Measurements from ENCODE around the gene CHAT. TPM values are rescaled to one million over a fixed set of nuclear protein-coding genes. Genes with fewer than 3 reads are reported as not detected.

Gene CHAT
- 0.20 TPM for polyA plus RNA-seq (2013, experiment 1 of 2)
- 0.76 TPM for polyA plus RNA-seq (2013, experiment 2 of 2)

DNA sequence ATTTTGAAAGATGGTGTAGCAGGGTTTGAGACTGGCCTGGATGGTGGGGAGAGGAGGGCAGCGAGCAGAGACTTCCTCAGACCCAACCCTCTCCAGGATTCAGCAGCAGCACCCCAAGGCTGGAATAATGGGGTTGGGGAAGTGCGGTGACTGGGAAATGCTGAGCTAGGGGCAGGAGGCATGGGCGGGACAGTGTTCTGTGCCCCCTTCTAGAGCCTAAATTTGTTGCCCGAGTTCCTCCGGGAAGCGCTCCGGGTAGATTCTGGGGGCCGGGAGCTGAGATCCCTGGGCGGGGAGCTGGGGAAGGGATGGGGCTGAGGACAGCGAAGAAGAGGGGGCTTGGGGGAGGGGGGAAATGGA, at the start of gene CHAT:
Gene CHAT, plus strand, starts transcription at position 156 of the 360 bp plus-strand sequence. Its CDS starts 153 bp downstream, at position 309.
- 2% methylated on average over 10 of the region's 10 CpGs for WGBS
- peak within 1 kb of the TSS; percentile 21; the same call in 1 of the 2 replicates for H3K4me3 ChIP-seq (ENCODE audit: low read length)
- peaks cover 98% of the 10 kb centered on the region for H3K27me3 ChIP-seq (ENCODE audit: insufficient read depth, low read length)
- no peaks in the 10 kb centered on the region for H3K9me3 ChIP-seq (ENCODE audit: insufficient read depth, low read depth, low read length)
- H3K9ac ChIP-seq (ENCODE audit: low read depth, low read length), result no peak within 1 kb of the TSS
- H3K4me1 ChIP-seq (ENCODE audit: insufficient read depth, low read length), result peaks cover 2% of the 10 kb centered on the region; the same call in 1 of the 2 replicates
- H3K36me3 ChIP-seq (ENCODE audit: insufficient read depth, low read length), result no peaks in the 10 kb centered on the region
- no peak within 1 kb of the TSS for H3K27ac ChIP-seq (ENCODE audit: low read depth, low read length)

DNA sequence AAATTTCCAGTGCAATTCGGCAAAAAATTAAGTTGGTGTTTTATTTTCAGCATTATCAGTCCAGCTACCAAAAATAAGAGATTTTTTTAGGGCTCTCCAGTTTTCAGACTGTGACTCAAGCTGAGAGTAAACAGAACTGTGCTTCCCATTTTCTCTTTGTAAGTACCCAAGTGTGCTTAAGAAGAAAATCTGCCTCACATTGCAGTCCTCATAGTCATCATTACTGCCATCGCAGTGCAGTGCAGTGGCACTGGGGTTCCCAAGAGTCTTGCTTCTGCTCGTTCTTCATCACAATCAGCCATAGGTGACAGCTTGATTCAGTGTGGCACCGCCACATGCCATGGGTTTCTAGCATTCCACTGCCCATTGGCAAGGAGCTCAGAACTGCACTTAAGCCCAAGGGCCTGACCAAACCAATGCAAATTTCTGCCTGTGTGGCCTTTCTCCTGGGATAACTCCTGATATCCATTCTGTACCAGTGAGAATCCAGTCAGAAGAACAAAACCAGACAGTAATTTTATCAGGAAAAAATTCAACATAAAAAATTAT, 49.3 kb upstream of the CHAT start:
- no peak overlapping the region for H3K9ac ChIP-seq (ENCODE audit: low read depth, low read length)
- peaks cover 3% of the 10 kb centered on the region; the same call in 1 of the 2 replicates for H3K9me3 ChIP-seq (ENCODE audit: insufficient read depth, low read depth, low read length)
- H3K4me1 ChIP-seq (ENCODE audit: insufficient read depth, low read length), result peaks cover 5% of the 10 kb centered on the region
- no peak overlapping the region for H3K27ac ChIP-seq (ENCODE audit: low read depth, low read length)
- no peaks in the 10 kb centered on the region for H3K36me3 ChIP-seq (ENCODE audit: insufficient read depth, low read length)
- H3K4me3 ChIP-seq (ENCODE audit: low read length), result no peak overlapping the region
- 88% methylated on average over 4 of the region's 4 CpGs for WGBS
- no peaks in the 10 kb centered on the region for H3K27me3 ChIP-seq (ENCODE audit: insufficient read depth, low read length)

- no peak overlapping the region for H3K9ac ChIP-seq (ENCODE audit: low read depth, low read length)
- no peaks in the 10 kb centered on the region for H3K4me1 ChIP-seq (ENCODE audit: insufficient read depth, low read length)
- no peak overlapping the region for H3K4me3 ChIP-seq (ENCODE audit: low read length)
- H3K36me3 ChIP-seq (ENCODE audit: insufficient read depth, low read length), result no peaks in the 10 kb centered on the region
- WGBS, result 100% methylated on average over 1 of the region's 1 CpG
- H3K27me3 ChIP-seq (ENCODE audit: insufficient read depth, low read length), result no peaks in the 10 kb centered on the region
- peaks cover 3% of the 10 kb centered on the region; the same call in 1 of the 2 replicates for H3K9me3 ChIP-seq (ENCODE audit: insufficient read depth, low read depth, low read length)
- no peak overlapping the region for H3K27ac ChIP-seq (ENCODE audit: low read depth, low read length)
Measured at GRCh38 chr10:49567810-49568209, 46.0 kb upstream of the CHAT start.

- H3K27ac ChIP-seq (ENCODE audit: low read depth, low read length), result no peak overlapping the region
- no peaks in the 10 kb centered on the region for H3K36me3 ChIP-seq (ENCODE audit: insufficient read depth, low read length)
- no peak overlapping the region for H3K9ac ChIP-seq (ENCODE audit: low read depth, low read length)
- peaks cover 3% of the 10 kb centered on the region; the same call in 1 of the 2 replicates for H3K9me3 ChIP-seq (ENCODE audit: insufficient read depth, low read depth, low read length)
- H3K4me3 ChIP-seq (ENCODE audit: low read length), result no peak overlapping the region
- no peaks in the 10 kb centered on the region for H3K27me3 ChIP-seq (ENCODE audit: insufficient read depth, low read length)
- 79% methylated on average over 2 of the region's 2 CpGs for WGBS
- no peaks in the 10 kb centered on the region for H3K4me1 ChIP-seq (ENCODE audit: insufficient read depth, low read length)
Measured at GRCh38 chr10:49568235-49568634, 45.6 kb upstream of the CHAT start.

GRCh38 chr10:49569031-49569631, 44.7 kb upstream of the CHAT start:
- Histone ChIP-seq H3K36me3 (ENCODE audit: insufficient read depth, low read length) (no peaks in the 10 kb centered on the region), H3K9me3 (ENCODE audit: insufficient read depth, low read depth, low read length) (peaks cover 3% of the 10 kb centered on the region; the same call in 1 of the 2 replicates), H3K9ac (ENCODE audit: low read depth, low read length) (no peak overlapping the region), H3K27me3 (ENCODE audit: insufficient read depth, low read length) (no peaks in the 10 kb centered on the region), H3K27ac (ENCODE audit: low read depth, low read length) (no peak overlapping the region), H3K4me1 (ENCODE audit: insufficient read depth, low read length) (no peaks in the 10 kb centered on the region), H3K4me3 (ENCODE audit: low read length) (no peak overlapping the region)
- 83% methylated on average over 3 of the region's 3 CpGs for WGBS

- H3K4me3 ChIP-seq (ENCODE audit: low read length), result no peak overlapping the region
Measured at GRCh38 chr10:49571388-49571787, 42.4 kb upstream of the CHAT start.

GRCh38 chr10:49572594-49573114, 41.2 kb upstream of the CHAT start:
- peaks cover 3% of the 10 kb centered on the region; the same call in 1 of the 2 replicates for H3K9me3 ChIP-seq (ENCODE audit: insufficient read depth, low read depth, low read length)
- H3K4me1 ChIP-seq (ENCODE audit: insufficient read depth, low read length), result no peaks in the 10 kb centered on the region
- H3K9ac ChIP-seq (ENCODE audit: low read depth, low read length), result no peak overlapping the region
- H3K4me3 ChIP-seq (ENCODE audit: low read length), result no peak overlapping the region
- H3K27ac ChIP-seq (ENCODE audit: low read depth, low read length), result no peak overlapping the region
- WGBS, result 92% methylated on average over 9 of the region's 9 CpGs
- no peaks in the 10 kb centered on the region for H3K36me3 ChIP-seq (ENCODE audit: insufficient read depth, low read length)
- no peaks in the 10 kb centered on the region for H3K27me3 ChIP-seq (ENCODE audit: insufficient read depth, low read length)

More at GRCh38 chr10:49571388-49571787, 42.4 kb upstream of the CHAT start:
- peaks cover 3% of the 10 kb centered on the region; the same call in 1 of the 2 replicates for H3K9me3 ChIP-seq (ENCODE audit: insufficient read depth, low read depth, low read length)
- H3K27me3 ChIP-seq (ENCODE audit: insufficient read depth, low read length), result no peaks in the 10 kb centered on the region
- H3K9ac ChIP-seq (ENCODE audit: low read depth, low read length), result no peak overlapping the region
- H3K36me3 ChIP-seq (ENCODE audit: insufficient read depth, low read length), result no peaks in the 10 kb centered on the region
- no peaks in the 10 kb centered on the region for H3K4me1 ChIP-seq (ENCODE audit: insufficient read depth, low read length)
- H3K27ac ChIP-seq (ENCODE audit: low read depth, low read length), result no peak overlapping the region
- 84% methylated on average over 2 of the region's 2 CpGs for WGBS

GRCh38 chr10:49575489-49576072, 38.3 kb upstream of the CHAT start:
- H3K4me1 ChIP-seq (ENCODE audit: insufficient read depth, low read length), result no peaks in the 10 kb centered on the region

GRCh38 chr10:49577182-49577925, 36.5 kb upstream of the CHAT start:
- H3K9ac ChIP-seq (ENCODE audit: low read depth, low read length), result no peak overlapping the region

More at GRCh38 chr10:49575489-49576072, 38.3 kb upstream of the CHAT start:
- 91% methylated on average over 11 of the region's 11 CpGs for WGBS
- H3K9ac ChIP-seq (ENCODE audit: low read depth, low read length), result no peak overlapping the region
- no peaks in the 10 kb centered on the region for H3K27me3 ChIP-seq (ENCODE audit: insufficient read depth, low read length)
- H3K4me3 ChIP-seq (ENCODE audit: low read length), result no peak overlapping the region
- H3K9me3 ChIP-seq (ENCODE audit: insufficient read depth, low read depth, low read length), result no peaks in the 10 kb centered on the region
- H3K36me3 ChIP-seq (ENCODE audit: insufficient read depth, low read length), result no peaks in the 10 kb centered on the region
- H3K27ac ChIP-seq (ENCODE audit: low read depth, low read length), result no peak overlapping the region

DNA sequence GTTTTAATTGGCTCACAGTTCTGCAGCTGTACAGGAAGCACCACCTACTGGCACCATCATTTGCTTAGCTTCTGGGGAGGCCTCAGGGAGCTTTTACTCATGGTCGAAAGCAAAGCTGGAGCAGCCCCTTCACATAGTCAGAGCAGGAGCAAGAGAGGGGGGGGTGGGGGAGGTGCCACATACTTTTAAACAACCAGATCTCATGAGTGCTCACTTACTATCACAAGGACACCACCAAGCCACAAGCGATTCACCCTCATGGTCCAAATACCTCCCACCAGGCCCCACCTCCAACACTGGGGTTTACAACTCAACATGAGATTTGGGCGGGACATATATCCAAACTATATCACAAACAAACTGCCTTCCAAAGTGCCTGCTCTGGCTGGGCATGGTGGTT, 35.4 kb upstream of the CHAT start:
- Histone ChIP-seq H3K27ac (ENCODE audit: low read depth, low read length) (no peak overlapping the region), H3K36me3 (ENCODE audit: insufficient read depth, low read length) (no peaks in the 10 kb centered on the region), H3K9ac (ENCODE audit: low read depth, low read length) (no peak overlapping the region), H3K27me3 (ENCODE audit: insufficient read depth, low read length) (no peaks in the 10 kb centered on the region), H3K4me1 (ENCODE audit: insufficient read depth, low read length) (no peaks in the 10 kb centered on the region), H3K4me3 (ENCODE audit: low read length) (no peak overlapping the region), H3K9me3 (ENCODE audit: insufficient read depth, low read depth, low read length) (no peaks in the 10 kb centered on the region)
- 95% methylated on average over 2 of the region's 3 CpGs for WGBS

More at GRCh38 chr10:49577182-49577925, 36.5 kb upstream of the CHAT start:
- Histone ChIP-seq H3K9me3 (ENCODE audit: insufficient read depth, low read depth, low read length) (no peaks in the 10 kb centered on the region), H3K36me3 (ENCODE audit: insufficient read depth, low read length) (no peaks in the 10 kb centered on the region), H3K4me1 (ENCODE audit: insufficient read depth, low read length) (no peaks in the 10 kb centered on the region), H3K4me3 (ENCODE audit: low read length) (no peak overlapping the region), H3K27ac (ENCODE audit: low read depth, low read length) (no peak overlapping the region), H3K27me3 (ENCODE audit: insufficient read depth, low read length) (no peaks in the 10 kb centered on the region)
- WGBS, result 86% methylated on average over 1 of the region's 2 CpGs

DNA sequence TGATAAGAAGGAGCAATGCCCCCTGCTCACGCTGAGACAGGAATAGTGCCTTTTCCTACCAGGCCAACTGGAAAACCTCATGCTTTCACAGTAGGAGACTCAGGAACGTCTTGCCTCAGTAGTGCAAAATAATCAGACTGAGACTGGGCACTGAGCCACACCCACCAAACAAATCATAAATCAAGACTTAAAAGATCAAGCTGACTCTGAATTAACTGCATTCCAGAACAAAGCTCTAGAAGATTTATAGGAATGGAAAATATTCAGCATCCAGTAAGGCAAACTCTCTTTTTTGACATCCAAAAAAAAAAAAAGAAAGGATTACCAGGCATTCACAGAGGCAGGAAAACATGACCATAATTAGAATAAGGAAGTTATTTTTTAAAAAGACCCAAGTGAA, 34.2 kb upstream of the CHAT start:
- whole genome bisulfite sequencing, result 77% methylated on average over 2 of the region's 2 CpGs
- Histone ChIP-seq H3K27ac (ENCODE audit: low read depth, low read length) (no peak overlapping the region), H3K36me3 (ENCODE audit: insufficient read depth, low read length) (no peaks in the 10 kb centered on the region), H3K9ac (ENCODE audit: low read depth, low read length) (no peak overlapping the region), H3K4me3 (ENCODE audit: low read length) (no peak overlapping the region), H3K27me3 (ENCODE audit: insufficient read depth, low read length) (no peaks in the 10 kb centered on the region), H3K9me3 (ENCODE audit: insufficient read depth, low read depth, low read length) (no peaks in the 10 kb centered on the region), H3K4me1 (ENCODE audit: insufficient read depth, low read length) (no peaks in the 10 kb centered on the region)
